Hepatocyte (in vitro differentiated cells): ENCODE data around the gene CDC14B.

ENCODE experiments used
- EZH2 ChIP-seq: fragments of 200-600 bp; sonication (generic); IDR thresholded peaks from 2 replicates; pipeline ENCODE4 v1.6.1; 2016; ENCODE audit warnings: antibody characterized with exemption, mild to moderate bottlenecking, borderline replicate concordance
- EZH2phosphoT487 ChIP-seq: fragments of 200-600 bp; sonication (generic); IDR thresholded peaks from one replicate; pipeline ENCODE4 v1.6.1; 2018; ENCODE audit warnings: antibody characterized with exemption, mild to moderate bottlenecking, low read depth, moderate library complexity; ENCODE audit not compliant: unreplicated experiment, severe bottlenecking
- TF ChIP-seq, protein P1 (sequence below): fragments of 200-600 bp; sonication (generic); IDR thresholded peaks from 2 replicates; pipeline ENCODE4 v1.5.1; 2016; ENCODE audit warnings: antibody characterized with exemption, mild to moderate bottlenecking; ENCODE audit not compliant: poor library complexity

DNA sequence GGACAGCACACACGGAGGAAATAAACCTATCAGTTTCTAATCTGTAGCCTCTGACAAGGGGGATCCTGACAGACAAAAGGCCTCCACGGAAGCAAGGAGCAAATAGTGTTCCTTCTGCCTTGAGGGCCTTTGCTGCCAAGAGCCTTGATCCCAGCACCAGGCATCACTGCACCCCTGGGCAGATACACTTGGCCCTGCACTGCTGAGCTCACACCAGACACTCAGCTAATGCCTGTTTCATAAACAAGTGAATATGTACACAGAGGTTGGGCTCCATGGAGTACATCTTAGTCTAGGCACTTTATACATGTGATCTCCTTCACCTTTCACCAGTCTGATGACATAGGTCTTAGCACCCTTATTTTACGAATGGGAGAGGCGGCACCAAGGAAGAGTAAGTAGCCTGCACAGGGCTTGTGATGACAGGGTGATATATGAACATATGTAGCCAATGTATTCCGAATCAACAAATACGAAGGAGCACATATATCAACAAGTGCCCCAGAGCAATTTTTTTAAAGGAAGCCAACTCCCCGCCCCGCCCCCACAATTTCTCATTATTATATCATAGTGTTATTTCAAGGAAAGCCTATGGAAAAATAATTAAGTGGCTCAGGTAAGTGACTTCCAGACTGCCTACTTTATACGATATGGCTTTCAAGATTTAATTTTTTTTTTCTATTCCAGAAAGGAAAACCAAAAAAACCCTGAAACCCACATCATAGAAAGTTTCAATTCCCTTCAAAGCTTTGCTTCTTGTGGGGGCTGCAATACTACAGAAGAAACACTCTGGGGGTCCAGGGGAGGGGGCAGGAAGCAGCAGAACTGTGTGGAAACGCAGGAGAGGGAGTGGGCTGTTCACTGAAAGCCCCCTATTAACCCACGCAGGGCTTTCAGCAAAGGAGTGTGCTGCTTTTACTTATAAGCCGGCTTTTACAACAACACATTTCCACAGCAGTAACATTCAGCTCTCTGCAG, 32.0 kb downstream of the CDC14B start:
- TF ChIP-seq, protein P1, sequence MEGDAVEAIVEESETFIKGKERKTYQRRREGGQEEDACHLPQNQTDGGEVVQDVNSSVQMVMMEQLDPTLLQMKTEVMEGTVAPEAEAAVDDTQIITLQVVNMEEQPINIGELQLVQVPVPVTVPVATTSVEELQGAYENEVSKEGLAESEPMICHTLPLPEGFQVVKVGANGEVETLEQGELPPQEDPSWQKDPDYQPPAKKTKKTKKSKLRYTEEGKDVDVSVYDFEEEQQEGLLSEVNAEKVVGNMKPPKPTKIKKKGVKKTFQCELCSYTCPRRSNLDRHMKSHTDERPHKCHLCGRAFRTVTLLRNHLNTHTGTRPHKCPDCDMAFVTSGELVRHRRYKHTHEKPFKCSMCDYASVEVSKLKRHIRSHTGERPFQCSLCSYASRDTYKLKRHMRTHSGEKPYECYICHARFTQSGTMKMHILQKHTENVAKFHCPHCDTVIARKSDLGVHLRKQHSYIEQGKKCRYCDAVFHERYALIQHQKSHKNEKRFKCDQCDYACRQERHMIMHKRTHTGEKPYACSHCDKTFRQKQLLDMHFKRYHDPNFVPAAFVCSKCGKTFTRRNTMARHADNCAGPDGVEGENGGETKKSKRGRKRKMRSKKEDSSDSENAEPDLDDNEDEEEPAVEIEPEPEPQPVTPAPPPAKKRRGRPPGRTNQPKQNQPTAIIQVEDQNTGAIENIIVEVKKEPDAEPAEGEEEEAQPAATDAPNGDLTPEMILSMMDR = no peak
- TF ChIP-seq EZH2 = no peak
- no peak for TF ChIP-seq EZH2phosphoT487
